H9 (cell line): ENCODE results near the gene FRAS1. TPM values are rescaled to one million over a fixed set of nuclear protein-coding genes. Genes with fewer than 3 reads are reported as not detected.

Experiments
- DNase-seq: peaks from one replicate; pipeline ENCODE4 v3.0.0-alpha.2; 2017
- H2AFZ ChIP-seq: one replicate; pipeline ENCODE4 v1.6.1; 2013; ENCODE audit warnings: mild to moderate bottlenecking, low read length, control low read depth, moderate library complexity
- H2AK5ac ChIP-seq: 2 replicates; pipeline ENCODE4 v1.6.1; 2013; ENCODE audit warnings: low read length, control low read depth, mixed read lengths; ENCODE audit not compliant: insufficient read length
- H2BK120ac ChIP-seq: one replicate; pipeline ENCODE4 v1.6.1; 2013; ENCODE audit warnings: low read depth, mild to moderate bottlenecking, low read length, control low read depth, inconsistent platforms; ENCODE audit not compliant: poor library complexity, severe bottlenecking
- H2BK12ac ChIP-seq: 2 replicates; pipeline ENCODE4 v1.6.1; 2013; ENCODE audit warnings: low read length, control low read depth, mixed read lengths, low read depth; ENCODE audit not compliant: insufficient read length
- H2BK15ac ChIP-seq: 2 replicates; pipeline ENCODE4 v1.6.1; 2013; ENCODE audit warnings: low read depth, low read length, control low read depth
- H2BK20ac ChIP-seq: one replicate; pipeline ENCODE4 v1.6.1; 2013; ENCODE audit warnings: low read depth, mild to moderate bottlenecking, low read length, control low read depth, inconsistent platforms; ENCODE audit not compliant: poor library complexity, severe bottlenecking
- H2BK5ac ChIP-seq: 2 replicates; pipeline ENCODE4 v1.6.1; 2013; ENCODE audit warnings: low read length, control low read depth, mixed read lengths; ENCODE audit not compliant: insufficient read length
- H3K14ac ChIP-seq: 2 replicates; pipeline ENCODE4 v1.6.1; 2013; ENCODE audit warnings: low read length, control low read depth; ENCODE audit not compliant: insufficient read depth
- H3K18ac ChIP-seq: 2 replicates; pipeline ENCODE4 v1.6.1; 2013; ENCODE audit warnings: low read depth, mild to moderate bottlenecking, mixed read lengths, low read length, control low read depth; ENCODE audit not compliant: insufficient read length
- H3K23ac ChIP-seq: 2 replicates; pipeline ENCODE4 v1.6.1; 2013; ENCODE audit warnings: low read length, control low read depth, mixed read lengths, low read depth; ENCODE audit not compliant: insufficient read length
- H3K23me2 ChIP-seq: 2 replicates; pipeline ENCODE4 v1.6.1; 2013; ENCODE audit warnings: low read depth, mild to moderate bottlenecking, mixed read lengths, low read length, control low read depth; ENCODE audit not compliant: insufficient read length, poor library complexity, severe bottlenecking
- H3K27ac ChIP-seq: 2 replicates; pipeline ENCODE4 v1.5.1; 2013; ENCODE audit warnings: low read length, control low read depth, mixed read lengths, low read depth; ENCODE audit not compliant: insufficient read length
- H3K27me3 ChIP-seq: 2 replicates; pipeline ENCODE4 v1.6.1; 2013; ENCODE audit warnings: low read length, control low read depth, inconsistent platforms; ENCODE audit not compliant: insufficient read depth
- H3K4ac ChIP-seq: 2 replicates; pipeline ENCODE4 v1.6.1; 2013; ENCODE audit warnings: low read depth, mild to moderate bottlenecking, control low read depth, inconsistent platforms, low read length, moderate library complexity
- H3K4me1 ChIP-seq: 2 replicates; pipeline ENCODE4 v1.6.1; 2013; ENCODE audit warnings: low read length, control low read depth, inconsistent platforms; ENCODE audit not compliant: insufficient read depth
- H3K4me2 ChIP-seq: 2 replicates; pipeline ENCODE4 v1.6.1; 2013; ENCODE audit warnings: low read length, control low read depth, mixed read lengths; ENCODE audit not compliant: insufficient read length, insufficient read depth
- H3K56ac ChIP-seq: 2 replicates; pipeline ENCODE4 v1.6.1; 2013; ENCODE audit warnings: low read depth, mild to moderate bottlenecking, mixed read lengths, low read length, control low read depth; ENCODE audit not compliant: insufficient read length
- H3K79me1 ChIP-seq: 2 replicates; pipeline ENCODE4 v1.6.1; 2013; ENCODE audit warnings: low read depth, mild to moderate bottlenecking, moderate library complexity, low read length, control low read depth, inconsistent platforms; ENCODE audit not compliant: insufficient read depth, poor library complexity, severe bottlenecking
- H3K79me2 ChIP-seq: 2 replicates; pipeline ENCODE4 v1.6.1; 2013; ENCODE audit warnings: low read length, control low read depth, inconsistent platforms; ENCODE audit not compliant: insufficient read depth
- H3K9ac ChIP-seq: 2 replicates; pipeline ENCODE4 v1.6.1; 2013; ENCODE audit warnings: low read length, control low read depth, mixed read lengths; ENCODE audit not compliant: insufficient read length; ENCODE audit errors: extremely low read depth
- H3K9me3 ChIP-seq: one replicate; pipeline ENCODE4 v1.6.1; 2013; ENCODE audit warnings: low read depth, low read length, inconsistent platforms; ENCODE audit not compliant: control insufficient read depth
- H3T11ph ChIP-seq: one replicate; pipeline ENCODE4 v1.6.1; 2013; ENCODE audit warnings: mild to moderate bottlenecking, low read length, control low read depth, inconsistent platforms
- H4K20me1 ChIP-seq: one replicate; pipeline ENCODE4 v1.6.1; 2013; ENCODE audit not compliant: control insufficient read depth, insufficient read length, insufficient read depth
- H4K5ac ChIP-seq: 2 replicates; pipeline ENCODE4 v1.6.1; 2013; ENCODE audit warnings: low read depth, mild to moderate bottlenecking, mixed read lengths, low read length, control low read depth; ENCODE audit not compliant: insufficient read length
- H4K8ac ChIP-seq: replicated peaks from 2 replicates; pipeline ENCODE4 v1.6.1; 2013; ENCODE audit warnings: low read length, control low read depth, mixed read lengths, low read depth; ENCODE audit not compliant: insufficient read length
- H4K91ac ChIP-seq: 2 replicates; pipeline ENCODE4 v1.6.1; 2013; ENCODE audit warnings: low read depth, mild to moderate bottlenecking, moderate library complexity, mixed read lengths, low read length, control low read depth; ENCODE audit not compliant: insufficient read length
- H3K27ac Mint-ChIP-seq, 3 experiments: 2 replicates in 2 of 3; 3 replicates in 1 of 3; pipeline ENCODE4 v1.8.0; 2020 to 2021; ENCODE audit warnings: mixed read lengths in 3 of 3, mild to moderate bottlenecking in 1 of 3, moderate library complexity in 1 of 3
- H3K27me3 Mint-ChIP-seq: 2 replicates; pipeline ENCODE4 v1.8.0; 2021; ENCODE audit warnings: low read depth, mild to moderate bottlenecking, moderate library complexity, mixed read lengths
- H3K36me3 Mint-ChIP-seq, 3 experiments: 2 replicates in 2 of 3; 3 replicates in 1 of 3; pipeline ENCODE4 v1.8.0; 2020 to 2021; ENCODE audit warnings: low read depth in 3 of 3, mixed read lengths in 3 of 3; ENCODE audit not compliant: insufficient read depth in 1 of 3
- H3K4me1 Mint-ChIP-seq, 2 experiments: 2 replicates each; pipeline ENCODE4 v1.8.0; 2020; ENCODE audit warnings: mixed read lengths in 2 of 2
- H3K4me3 Mint-ChIP-seq, 2 experiments: 2 replicates in 1 of 2; 3 replicates in 1 of 2; pipeline ENCODE4 v1.8.0; 2020 to 2021; ENCODE audit warnings: mild to moderate bottlenecking in 2 of 2, mixed read lengths in 2 of 2, moderate library complexity in 1 of 2
- H3K9me3 Mint-ChIP-seq, 2 experiments: 2 replicates in 1 of 2; 3 replicates in 1 of 2; pipeline ENCODE4 v1.8.0; 2020; ENCODE audit warnings: mild to moderate bottlenecking in 2 of 2, mixed read lengths in 2 of 2, moderate library complexity in 1 of 2
- CTCF ChIP-seq: fragments of 200-600 bp; sonication (generic); conservative IDR thresholded peaks from 3 replicates; pipeline ENCODE4 v1.8.0; 2021; ENCODE audit warnings: antibody characterized with exemption, mild to moderate bottlenecking
- WGBS: extraction: QIAGEN DNeasy Blood & Tissue Kit; methylation state at CpG from one replicate; pipeline ENCODE4 v1.1.7; 2013; ENCODE audit warnings: missing lambda C conversion rate, low lambda C conversion rate, mixed read lengths; ENCODE audit not compliant: insufficient read length; ENCODE audit errors: extremely low coverage; 5-methylcytosine and 5-hydroxymethylcytosine counted together
- total RNA-seq: library from RNA; stranded (reverse); gene quantifications from 2 replicates; pipeline ENCODE4 v1.2.1, GENCODE V29; 2021

The FRAS1 gene
- total RNA-seq, 1 experiment from 2014 or later: 58.5 TPM

GRCh38 chr4:78423790-78424189, 366.7 kb downstream of the FRAS1 start:
- Histone ChIP-seq H3K79me2 (no peaks in the 10 kb centered on the region), H3K4me2 (no peak overlapping the region), H2BK12ac (no peak overlapping the region), H4K20me1 (no peaks in the 10 kb centered on the region), H2BK120ac (no peak overlapping the region), H4K91ac (no peak overlapping the region), H3K27ac (no peak overlapping the region), H3K79me1 (no peaks in the 10 kb centered on the region), H3K56ac (no peak overlapping the region), H4K5ac (no peak overlapping the region), H2BK20ac (no peak overlapping the region), H3K14ac (no peak overlapping the region), H2AFZ (no peak overlapping the region), H2AK5ac (no peak overlapping the region), H3K4me1 (no peaks in the 10 kb centered on the region), H3K4ac (no peak overlapping the region), H3K18ac (no peak overlapping the region), H3K23me2 (no peaks in the 10 kb centered on the region), H2BK15ac (no peak overlapping the region), H3K9ac (no peak overlapping the region), H3K9me3 (no peaks in the 10 kb centered on the region), H2BK5ac (no peak overlapping the region), H4K8ac (no peak overlapping the region), H3K27me3 (no peaks in the 10 kb centered on the region), H3K23ac (no peak overlapping the region), H3T11ph (no peak overlapping the region)
- TF ChIP-seq CTCF: no peak
- Mint-ChIP-seq H3K4me1 (peaks cover 0 to 1% of the 10 kb centered on the region in 2 experiments; a peak in 2 of 4 replicates), H3K27me3 (no peaks in the 10 kb centered on the region), H3K4me3 (no peak overlapping the region), H3K9me3 (no peaks in the 10 kb centered on the region), H3K36me3 (peaks cover 26 to 49% (median 45%) of the 10 kb centered on the region in 3 experiments), H3K27ac (no peak overlapping the region)
- no peak for DNase-seq
- no CpG with 5 or more reads among the region's 9 CpGs for WGBS
